GM19463 (cell line): ENCODE results near the gene BCR.

Experiments used
- ATAC-seq: cut with Tn5 transposase; IDR thresholded peaks from one replicate; pipeline ENCODE4 v1.9.1; 2021; ENCODE audit warnings: mild to moderate bottlenecking, moderate library complexity; ENCODE audit not compliant: unreplicated experiment

Gene BCR

DNA sequence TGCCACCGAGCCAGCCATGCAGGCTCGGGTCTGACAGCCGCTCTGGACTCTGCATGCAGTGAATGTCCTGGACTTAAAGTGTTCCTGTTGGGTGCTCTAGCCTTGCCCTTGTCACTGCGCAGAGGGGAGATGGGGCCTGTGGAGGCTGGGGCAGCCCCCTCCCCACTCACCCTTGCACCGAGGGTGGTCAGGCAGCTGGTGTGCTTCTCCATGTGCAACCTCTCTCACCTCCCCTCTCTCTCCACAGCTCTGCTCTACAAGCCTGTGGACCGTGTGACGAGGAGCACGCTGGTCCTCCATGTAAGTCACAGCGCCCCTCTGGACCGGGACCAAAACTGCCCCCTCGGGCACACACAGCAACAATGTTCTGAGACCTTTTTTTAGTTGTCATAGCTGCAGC, 92.5 kb downstream of the BCR start:
- ATAC-seq, result no peak

DNA sequence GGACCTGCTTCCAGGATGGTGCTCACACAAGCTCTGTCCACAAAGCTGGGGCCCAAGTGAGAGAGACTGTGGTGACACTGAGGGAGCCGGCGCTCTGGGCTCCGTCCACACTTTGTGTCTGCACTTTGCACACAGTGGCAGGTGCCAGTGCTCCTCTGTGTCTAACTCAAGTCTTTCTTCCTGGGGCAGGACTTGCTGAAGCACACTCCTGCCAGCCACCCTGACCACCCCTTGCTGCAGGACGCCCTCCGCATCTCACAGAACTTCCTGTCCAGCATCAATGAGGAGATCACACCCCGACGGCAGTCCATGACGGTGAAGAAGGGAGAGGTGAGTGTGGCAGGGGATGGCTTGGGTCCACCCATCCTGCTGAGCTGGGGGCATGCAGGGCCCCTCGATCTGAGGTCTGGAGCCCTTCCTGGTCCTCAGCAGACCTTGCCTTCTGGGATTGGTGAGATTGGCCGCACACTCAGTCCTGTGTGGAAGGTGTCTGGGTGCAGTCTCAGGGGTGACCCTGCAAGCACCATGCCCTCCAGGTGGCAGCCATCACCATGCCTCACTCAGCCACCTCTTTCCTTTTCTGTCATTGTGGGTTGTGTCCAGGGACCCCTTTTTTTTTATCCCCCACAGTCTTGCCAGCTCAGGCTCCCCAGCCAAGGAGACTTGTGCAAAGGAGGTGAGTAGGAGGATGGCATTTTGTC, 93.3 kb downstream of the BCR start:
- no peak for ATAC-seq

DNA sequence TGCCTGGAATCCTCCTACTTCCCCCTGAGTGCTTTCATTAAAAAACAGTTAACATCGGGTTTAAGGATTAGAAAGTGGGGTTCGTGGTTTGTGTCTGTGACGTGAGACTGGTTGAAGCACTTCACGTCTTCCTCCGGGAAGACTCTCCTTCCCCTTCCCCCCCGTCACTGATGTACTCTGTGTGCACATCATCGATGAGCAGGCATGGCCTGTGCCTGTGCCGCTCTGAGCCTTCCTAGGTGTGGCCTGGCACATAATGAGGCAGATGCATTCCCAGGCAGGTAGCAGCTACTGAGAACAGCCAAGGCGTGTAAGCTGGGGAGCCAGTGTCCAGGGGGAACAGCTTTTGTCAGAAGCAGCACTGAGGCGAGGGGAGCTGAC, 93.8 kb downstream of the BCR start:
- no peak for ATAC-seq

DNA sequence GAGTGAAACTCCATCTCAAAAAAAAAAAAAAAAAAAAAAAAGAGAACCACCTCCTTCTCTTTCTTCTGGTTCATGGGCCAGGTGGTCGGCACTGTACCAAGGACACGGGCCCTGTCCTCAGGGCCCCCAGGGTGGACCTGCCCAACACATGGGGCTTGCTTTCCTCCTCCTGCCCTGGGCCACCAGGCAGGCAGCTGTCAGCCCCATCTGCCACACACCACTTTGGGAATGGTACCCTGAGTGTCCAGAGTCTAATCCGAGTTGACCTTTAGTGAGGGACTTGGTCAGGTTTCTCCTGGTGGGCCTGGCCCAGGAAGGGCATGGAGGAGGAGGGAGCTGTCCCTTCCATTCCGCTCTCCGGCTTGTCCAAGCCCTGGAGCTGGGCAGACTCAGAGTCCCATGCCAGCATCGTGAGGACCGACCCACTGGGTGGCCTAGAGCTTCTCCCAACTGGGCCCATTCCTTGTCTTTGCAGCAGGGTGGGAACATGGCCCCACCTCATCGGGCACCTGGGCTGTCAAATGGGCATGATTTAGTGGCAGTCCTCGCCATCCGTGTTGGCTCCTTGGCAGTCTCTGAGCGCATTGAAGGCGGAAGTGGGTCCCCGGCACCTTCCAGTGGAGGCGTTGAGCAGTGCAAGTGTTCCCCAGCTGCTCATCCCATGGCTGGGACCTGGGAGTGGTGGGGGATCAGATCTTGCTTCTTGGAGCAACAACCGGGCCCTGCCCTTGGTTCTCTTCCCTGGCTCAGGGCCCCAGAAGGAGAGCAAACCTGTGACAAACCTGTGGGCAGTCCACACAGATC, 94.8 kb downstream of the BCR start:
- no peak for ATAC-seq

DNA sequence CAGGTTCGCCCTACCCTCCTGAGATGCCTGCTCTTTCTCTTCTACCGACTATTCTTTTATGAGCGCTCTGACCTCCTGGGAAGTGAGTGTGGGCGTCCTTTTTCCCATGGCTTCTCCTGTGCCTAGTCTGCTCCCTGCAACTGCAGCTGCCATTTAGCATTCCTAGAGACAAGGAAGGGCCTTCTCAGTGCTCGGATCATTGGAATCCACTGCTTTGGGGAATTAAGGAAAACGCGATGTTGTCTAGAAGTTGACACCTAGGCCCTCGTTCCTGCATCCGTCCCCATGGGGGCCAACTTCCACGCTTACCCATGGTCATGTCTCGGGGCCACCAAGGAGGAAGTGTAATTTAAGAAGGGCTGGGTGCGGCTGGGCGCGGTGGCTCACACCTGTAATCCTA, 95.4 kb downstream of the BCR start:
- no peak for ATAC-seq

DNA sequence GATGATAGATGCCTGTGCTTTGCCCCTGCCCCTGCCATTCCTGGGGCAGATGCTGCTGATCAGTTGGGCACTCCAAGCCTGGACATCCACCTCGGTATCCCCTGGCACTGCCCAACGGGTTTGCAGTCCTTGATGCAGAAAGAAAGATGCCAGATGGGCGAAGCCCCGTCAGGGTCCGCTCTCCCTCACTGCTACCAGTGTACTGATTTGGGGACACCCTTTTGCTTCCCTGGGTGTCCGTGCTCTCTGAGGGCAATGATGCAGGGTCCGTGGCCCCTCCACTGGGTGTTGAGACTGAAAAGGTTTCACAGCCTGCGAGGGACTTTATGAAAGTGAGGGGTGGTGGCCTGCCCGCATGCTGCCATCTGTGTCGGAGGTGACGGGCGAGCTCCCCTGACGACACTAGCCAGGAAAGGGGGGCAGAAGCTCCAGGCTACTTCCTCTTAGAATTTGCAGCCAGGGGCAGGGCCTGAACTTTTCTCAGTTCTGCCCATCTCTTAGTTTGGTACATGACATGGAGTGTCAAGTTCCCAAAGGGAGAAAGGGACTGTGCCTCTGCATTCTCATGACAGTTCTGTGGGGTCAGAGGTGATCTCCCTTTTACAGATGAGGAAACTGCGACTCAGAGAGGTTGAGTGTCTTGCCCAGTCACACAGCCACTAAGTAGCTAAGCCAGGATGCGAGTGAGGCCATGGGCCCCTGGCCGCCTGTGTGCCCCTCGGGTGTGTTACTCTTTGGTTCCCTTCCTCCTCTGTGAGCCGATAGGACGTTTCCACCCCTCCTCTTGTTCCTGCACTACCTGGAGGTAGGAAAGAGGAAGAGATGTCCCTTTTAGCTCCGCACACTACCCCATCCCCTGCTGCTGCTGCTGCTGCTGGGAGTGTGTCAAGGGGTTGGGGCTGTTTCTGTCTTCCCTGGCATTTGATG, 96.6 kb downstream of the BCR start:
- ATAC-seq, result no peak

DNA sequence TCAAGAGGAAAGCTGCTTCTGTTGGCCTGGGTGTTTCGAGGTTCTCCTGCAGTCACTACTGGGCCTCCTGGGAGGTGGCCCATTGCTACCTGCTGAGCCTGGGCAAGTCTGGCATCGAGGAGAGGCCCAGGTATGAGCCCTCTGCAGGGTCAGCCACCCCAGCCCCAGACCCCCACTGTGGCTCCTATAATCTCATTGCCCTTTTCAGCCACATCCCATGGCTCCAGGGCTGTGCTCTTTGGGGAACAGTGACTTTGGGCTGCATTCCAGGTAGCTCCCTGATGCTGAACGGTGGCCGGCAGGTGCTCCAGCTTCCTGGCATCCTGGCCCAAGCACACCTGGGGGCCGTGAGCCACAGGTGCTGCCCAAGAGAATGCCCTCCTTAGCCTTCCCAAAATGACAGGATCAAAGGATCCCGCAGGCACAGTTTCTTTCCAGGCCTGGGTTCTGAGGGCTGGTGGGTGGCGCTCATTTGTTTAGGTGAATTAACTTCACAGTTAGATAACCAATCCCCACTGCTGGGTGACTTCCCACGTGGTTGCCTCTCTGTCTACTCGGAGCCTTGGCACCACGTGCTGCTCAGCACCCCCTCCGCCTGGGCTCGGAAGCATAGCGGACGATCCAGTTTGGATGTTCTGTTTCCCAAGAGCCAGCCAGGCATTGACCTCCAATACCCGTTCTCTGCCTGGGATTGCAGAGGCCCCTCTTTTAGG, 97.4 kb downstream of the BCR start:
- no peak for ATAC-seq

DNA sequence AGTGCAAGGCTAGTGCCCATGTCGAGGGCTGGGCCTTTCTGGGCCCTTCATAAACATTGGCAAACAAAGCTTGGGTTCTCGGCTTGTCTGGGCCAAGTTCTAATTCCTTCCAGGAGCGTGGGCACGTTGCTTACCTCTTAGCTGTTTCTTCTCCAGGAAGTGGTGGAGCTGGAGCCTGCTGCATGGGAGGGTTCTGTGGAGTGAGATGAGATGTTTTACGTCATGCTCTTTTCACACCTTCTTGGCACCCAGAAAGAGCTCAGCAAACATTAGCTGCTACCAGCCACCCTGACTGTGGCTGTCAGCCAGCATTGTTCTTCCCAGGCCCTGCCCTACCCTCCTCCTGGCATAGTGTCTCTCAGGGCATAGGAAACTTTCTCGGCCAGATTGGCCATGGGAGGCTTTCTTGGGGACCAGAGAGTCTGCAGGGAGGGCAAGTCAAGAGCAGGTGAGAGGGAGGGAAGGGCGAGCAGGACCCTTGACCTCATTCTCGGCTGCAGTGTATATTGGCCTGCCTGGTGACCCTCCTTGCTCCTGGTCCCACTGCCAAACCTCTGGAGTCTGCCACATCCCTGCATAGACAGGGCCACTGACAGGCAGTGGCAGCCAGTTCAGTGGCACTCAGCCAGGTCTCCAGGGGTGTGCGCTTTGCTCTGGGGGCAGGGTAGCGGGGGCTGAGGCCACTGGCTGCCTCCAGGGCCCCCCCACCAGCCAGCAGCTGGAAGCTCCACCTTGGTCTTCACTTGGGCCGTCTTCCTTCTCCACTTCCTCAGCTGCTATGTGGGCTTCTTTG, 98.8 kb downstream of the BCR start:
- no peak for ATAC-seq

DNA sequence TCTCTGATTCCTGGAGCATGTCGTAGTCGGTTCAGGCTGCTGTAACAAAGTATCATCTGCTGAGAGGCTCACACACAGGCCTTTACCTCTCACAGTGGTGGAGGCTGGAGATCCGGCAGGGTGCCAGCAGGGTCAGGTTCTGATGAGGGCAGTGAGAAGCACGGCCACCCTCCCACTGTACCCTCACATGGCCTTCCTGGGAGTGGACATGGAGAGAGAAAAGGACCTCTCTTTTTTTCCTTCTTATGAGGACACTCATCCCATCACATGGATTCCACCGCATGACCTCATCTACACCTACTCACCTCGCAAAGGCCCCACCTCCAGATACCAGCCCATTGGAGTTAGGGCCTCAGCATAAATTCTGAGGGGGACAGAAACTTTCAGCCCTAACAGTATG, 99.5 kb downstream of the BCR start:
- no peak for ATAC-seq

DNA sequence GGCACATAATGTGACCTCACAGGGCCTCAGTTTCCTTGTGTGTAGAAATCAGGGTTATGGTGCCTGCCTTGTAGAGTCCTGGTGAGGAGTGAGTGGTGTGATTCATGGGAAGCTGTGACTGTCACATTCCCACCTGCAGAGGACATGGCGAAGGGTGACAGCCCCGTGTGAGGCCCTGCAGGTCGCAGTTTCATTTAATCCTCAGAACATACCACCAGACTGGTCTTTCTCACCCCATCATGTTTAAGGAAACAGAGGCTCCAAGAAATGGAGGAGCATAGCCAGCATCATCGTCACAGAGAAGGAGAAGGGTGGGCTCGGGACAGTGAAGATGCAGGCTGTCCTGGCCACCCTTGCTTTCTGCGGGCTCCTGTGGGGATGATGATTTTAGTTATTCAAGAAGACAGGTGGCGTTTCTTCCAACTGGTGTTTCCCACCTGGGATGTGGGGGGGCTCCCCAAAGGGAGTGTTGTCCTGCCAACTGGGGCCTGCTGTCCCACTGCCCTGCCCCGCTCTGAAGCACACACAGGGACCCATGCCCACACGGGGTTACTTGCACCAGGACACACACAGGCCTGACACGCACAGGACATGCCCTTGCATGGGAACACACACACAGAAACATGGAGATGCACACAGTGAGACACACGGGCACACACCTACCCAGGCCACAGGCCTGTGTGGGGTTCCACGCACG, 100.2 kb downstream of the BCR start:
- no peak for ATAC-seq

DNA sequence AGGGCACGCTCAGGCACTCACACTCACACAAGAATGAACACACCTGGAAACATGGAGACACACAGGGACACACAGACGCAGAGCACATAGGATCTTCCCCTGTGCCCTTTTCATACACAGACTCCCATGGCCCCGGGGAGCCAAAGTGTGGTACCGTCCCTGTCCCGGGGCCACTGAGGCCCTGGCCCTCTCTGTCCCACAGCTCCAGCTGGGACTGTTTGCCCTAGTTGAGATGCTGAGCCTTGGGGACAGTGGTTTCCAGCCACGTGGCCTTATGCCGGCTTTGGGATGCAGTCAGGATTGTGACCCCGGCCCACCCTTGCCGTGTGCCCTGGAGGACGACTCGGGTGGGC, 100.7 kb downstream of the BCR start:
- ATAC-seq, result no peak

DNA sequence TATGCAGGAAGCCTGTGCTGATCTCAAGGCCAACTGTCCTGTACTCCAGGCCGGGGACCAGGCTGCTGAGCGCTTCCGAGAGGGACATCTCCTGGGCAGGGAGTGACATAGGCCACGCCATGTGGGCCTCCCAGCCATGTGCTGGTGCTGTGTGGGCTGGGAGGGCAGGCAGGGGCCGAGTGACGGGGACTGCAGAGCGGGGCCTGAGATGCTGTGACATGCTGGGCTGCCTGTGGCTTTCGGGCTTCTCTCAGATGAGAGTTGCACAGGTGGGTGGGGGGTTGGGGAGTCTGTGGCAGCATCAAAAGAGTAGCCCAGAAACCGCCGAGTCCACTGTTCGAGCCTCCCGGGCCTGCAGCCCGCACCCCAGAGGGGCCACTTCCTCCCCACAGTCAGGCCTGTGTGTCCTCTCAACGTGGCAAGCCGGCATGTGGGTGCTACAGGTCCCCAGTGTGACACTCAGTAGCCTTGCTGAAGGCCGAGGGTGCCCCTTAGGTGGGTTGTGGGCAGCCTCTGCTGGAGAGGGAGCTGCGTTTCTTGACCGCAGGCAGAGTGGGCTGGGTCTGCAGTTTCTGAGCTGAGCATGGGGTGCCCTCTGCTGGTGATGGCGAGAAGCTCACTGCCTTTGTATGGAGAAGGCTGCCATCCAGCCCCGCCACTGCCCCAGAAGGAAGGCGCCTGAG, 101.2 kb downstream of the BCR start:
- no peak for ATAC-seq

DNA sequence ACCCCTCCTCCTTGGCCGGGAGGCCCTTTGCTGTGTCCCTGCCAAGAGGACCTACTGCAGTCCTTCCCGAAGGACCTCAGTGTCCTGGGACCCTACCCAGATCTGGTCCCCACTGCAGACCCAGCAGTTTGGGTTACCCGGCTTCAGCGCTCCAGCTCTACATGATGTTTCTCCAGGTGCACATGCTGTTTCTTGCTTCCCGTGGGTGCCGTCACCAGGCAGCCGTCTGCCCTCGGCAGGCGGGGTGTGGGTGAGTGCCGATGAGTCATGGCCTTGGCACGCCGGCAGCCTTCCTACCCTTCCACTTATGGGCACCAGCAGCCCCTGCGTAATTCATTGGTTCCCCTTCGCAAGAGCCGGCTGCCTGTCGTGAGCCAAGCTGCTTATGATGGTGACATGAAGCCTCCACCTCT, 101.8 kb downstream of the BCR start:
- no peak for ATAC-seq

DNA sequence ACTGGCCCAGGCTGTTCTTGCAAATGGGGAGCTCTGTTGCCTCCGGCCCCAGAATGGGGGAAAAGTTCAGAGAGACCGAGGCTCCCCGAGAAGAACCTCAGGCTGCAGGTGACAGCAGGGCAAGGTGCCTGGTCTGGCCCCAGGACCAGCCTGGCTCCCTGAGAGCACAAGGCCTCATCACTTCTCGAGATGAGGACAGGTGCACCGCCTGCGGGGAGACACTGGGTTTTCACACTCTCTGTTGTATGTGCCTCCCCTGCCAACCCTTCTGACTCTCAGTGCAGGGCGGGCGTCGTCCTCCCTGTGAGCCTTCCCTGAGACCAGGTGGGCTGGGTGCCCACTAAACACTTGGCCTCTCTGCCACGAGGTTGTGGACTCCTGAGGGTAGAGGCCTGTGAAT, 102.2 kb downstream of the BCR start:
- ATAC-seq, result no peak

DNA sequence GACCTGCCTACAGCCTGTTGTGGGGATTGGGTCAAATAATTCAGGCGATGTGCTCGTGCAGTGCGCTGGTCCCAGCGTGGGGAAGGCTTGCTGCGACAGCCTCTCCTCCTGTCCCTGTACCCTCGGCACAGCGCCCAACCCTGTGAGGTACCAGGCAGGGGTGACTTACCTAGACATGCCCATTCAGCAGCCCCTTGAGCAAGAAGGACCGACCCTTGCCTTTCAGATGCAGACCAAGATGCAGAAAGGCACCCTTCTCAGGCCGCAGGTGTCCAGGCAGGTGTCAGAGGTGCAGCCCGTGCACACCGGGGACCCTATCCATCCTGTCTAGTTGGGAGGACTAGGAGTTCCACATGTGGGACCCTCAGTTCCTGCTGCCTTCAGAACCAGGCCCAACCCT, 102.7 kb downstream of the BCR start:
- ATAC-seq, result no peak

DNA sequence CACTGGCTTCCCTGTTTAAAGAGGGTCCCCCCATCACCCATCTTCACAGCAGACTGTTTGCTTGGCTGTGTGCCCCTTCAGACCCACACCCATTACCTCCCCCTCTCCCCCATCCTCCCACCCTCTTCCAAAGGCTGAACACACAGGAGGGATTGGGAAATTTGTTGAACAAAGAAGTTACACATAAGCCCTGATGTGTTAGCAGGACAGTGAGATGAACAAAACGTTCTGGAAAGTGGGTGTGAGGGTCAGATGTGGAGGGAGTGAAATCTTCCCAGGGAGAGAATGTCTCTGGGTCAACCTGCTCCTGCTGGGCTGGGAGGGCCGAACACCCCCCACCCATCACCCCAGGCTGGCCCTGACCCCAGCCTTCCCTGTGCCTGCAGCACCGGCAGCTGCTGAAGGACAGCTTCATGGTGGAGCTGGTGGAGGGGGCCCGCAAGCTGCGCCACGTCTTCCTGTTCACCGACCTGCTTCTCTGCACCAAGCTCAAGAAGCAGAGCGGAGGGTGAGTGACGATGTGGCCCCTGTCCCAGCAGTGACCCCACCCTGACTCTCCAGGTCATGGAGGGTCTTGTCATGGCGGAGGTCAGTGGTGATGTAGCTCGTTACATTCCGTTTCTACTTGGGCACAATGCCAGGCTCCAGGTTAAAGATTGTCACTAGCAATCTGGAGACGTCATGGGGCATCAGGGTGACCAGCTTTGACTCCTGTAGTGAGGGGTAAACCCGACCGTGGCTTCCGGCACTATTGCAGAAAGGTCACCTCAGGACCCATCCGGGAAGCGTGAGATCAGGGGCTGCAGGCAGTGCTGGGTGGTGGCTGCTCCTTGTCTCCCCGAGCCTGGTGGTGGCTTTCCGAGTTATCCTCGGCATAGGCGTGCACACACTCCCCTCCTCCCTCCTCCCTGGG, 103.5 kb downstream of the BCR start:
- no peak for ATAC-seq

DNA sequence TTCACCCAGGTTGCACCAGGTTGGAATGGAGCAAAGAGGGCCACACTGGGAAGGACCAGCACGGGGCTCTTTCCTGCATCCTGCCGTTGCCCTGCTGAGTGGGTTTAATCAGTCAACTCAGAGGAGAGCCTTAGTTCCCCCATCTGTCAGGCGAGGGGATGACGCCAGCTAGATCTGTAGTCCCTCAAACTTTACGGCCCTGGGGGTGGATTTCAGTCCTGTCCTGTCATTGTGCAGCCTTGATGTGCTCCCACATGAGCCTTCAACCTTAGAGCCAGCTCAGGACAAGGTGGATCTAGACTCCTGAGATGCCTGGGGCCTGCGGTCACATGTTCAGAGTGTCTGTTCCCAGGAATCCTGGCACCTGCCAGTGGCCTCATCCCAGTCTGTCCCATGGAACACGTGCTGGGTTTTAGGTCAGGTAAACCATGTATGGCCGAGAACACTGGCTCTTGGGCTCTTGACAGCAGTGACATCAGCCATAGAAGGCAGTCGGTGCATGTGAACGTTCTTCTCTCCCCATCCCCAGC, 104.3 kb downstream of the BCR start:
- ATAC-seq, result no peak

DNA sequence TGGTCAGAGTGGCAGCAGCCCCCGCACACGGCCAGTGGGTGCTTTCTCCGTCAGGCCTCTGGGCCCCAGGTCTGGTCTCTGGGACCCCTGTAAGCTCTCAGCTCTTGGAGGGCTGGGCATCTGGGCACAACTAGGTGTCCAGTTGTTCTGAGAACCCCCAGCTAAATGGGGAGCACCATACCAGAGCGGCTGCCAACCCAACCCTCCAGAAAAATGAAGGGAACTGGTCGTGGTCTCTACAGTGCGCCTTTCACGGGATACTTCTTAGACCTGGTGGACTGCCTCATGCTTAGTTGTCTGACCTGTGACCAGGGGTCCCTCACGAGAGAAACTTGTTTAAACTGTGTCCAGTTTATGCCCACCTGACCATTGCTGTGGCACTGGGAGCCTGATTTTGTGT, 104.9 kb downstream of the BCR start:
- ATAC-seq, result no peak
